ENCODE data around the gene HDAC9. TPM values are rescaled to one million over a fixed set of nuclear protein-coding genes. Genes with fewer than 3 reads are reported as not detected.
"Not testable (repeated sequence)": the region's sequence is repeated elsewhere in the genome, so short reads cannot be mapped to it uniquely, and the experiment has no call there.

The HDAC9 gene
- total RNA-seq, 4 donors from 2014 or later = 54.8 to 96.2 (median 87.2) TPM

DNA sequence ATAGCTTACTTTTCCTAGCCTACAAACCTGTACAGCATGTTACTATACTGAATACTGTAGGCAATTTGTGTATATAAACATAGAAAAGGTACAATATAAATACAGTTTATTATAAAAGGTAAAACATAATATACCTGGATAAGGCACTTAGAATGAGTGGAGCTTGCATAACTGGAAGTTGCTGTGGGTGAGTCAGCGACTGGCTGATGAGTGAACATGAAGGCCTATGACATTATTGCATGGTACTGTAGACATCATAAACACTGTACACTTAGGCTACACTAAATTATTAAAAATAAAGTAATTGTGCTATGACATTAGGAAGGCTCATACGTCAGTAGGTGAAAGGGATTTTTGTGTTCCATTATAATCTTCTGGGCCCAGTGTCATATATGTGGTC lies 228.8 kb downstream of the HDAC9 start:
- TF ChIP-seq CTCF (IDR thresholded peaks at IDR 0.05) (no peak), POLR2A (IDR thresholded peaks at IDR 0.05) (no peak)
- no peak for DNase-seq
- Histone ChIP-seq H3K27ac (no peak overlapping the region), H3K27me3 (no peaks in the 10 kb centered on the region), H3K9me3 (no peaks in the 10 kb centered on the region), H3K4me1 (no peaks in the 10 kb centered on the region), H3K36me3 (no peaks in the 10 kb centered on the region), H3K4me3 (no peak overlapping the region)
- intact Hi-C loops (cut with DNase I; ENCODE audit: low total_unique reads) = no loop called here

GRCh38 chr7:18727115-18727870 lies 231.7 kb downstream of the HDAC9 start:
- Histone ChIP-seq H3K27me3 (no peaks in the 10 kb centered on the region), H3K4me1 (no peaks in the 10 kb centered on the region), H3K27ac (no peak overlapping the region), H3K36me3 (no peaks in the 10 kb centered on the region), H3K4me3 (no peak overlapping the region), H3K9me3 (no peaks in the 10 kb centered on the region)
- no peak for TF ChIP-seq POLR2A (IDR thresholded peaks at IDR 0.05)
- no peak for TF ChIP-seq CTCF (IDR thresholded peaks at IDR 0.05)
- intact Hi-C loops (cut with DNase I; ENCODE audit: low total_unique reads) = no loop called here
- no peak for DNase-seq

DNA sequence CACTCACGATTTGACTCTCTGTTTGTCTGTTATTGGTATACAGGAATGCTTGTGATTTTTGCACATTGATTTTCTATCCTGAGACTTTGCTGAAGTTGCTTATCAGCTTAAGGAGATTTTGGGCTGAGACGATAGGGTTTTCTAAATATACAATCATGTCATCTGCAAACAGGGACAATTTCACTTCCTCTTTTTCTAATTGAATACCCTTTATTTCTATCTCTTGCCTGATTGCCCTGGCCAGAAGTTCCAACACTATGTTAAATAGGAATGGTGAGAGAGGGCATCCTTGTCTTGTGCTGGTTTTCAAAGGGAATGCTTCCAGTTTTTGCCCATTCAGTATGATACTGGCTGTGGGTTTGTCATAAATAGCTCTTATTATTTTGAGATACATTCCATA lies 240.5 kb downstream of the HDAC9 start:
- H3K27ac ChIP-seq; H3K4me3 ChIP-seq; intact Hi-C loops (cut with DNase I; ENCODE audit: low total_unique reads); DNase-seq; H3K36me3 ChIP-seq; H3K27me3 ChIP-seq; H3K9me3 ChIP-seq; H3K4me1 ChIP-seq: not testable (repeated sequence)

DNA sequence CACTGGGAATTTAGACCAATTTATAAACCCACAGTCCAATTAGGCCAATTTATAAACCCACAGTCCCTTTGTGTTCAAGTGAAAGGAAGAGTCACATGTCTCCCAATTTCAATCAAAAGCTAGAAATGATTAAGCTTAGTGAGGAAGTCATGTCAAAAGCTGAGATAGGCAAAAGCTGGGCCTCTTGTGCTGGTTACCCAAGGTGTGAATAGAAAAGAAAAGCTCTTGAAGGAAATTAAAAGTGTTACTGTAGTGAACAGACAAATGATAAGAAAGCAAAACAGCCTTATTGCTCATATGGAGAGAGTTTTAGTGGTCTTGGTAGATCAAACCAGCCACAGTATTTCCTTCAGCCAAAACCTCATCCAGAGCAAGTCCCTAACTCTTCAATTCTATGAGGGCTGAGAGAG lies 245.0 kb downstream of the HDAC9 start:
- H3K9me3 ChIP-seq = no peaks in the 10 kb centered on the region
- H3K36me3 ChIP-seq = no peaks in the 10 kb centered on the region
- no peak overlapping the region for H3K27ac ChIP-seq
- TF ChIP-seq CTCF (IDR thresholded peaks at IDR 0.05) (no peak), POLR2A (IDR thresholded peaks at IDR 0.05) (no peak)
- no peaks in the 10 kb centered on the region for H3K27me3 ChIP-seq
- H3K4me1 ChIP-seq = no peaks in the 10 kb centered on the region
- H3K4me3 ChIP-seq = no peak overlapping the region
- intact Hi-C loops (cut with DNase I; ENCODE audit: low total_unique reads) = no loop called here
- no peak for DNase-seq

GRCh38 chr7:18753972-18754610 lies 258.5 kb downstream of the HDAC9 start:
- no peak for TF ChIP-seq CTCF (IDR thresholded peaks at IDR 0.05)
- no peak for TF ChIP-seq POLR2A (IDR thresholded peaks at IDR 0.05)
- Histone ChIP-seq H3K4me1 (no peaks in the 10 kb centered on the region), H3K36me3 (no peaks in the 10 kb centered on the region), H3K27me3 (no peaks in the 10 kb centered on the region), H3K27ac (no peak overlapping the region), H3K9me3 (no peaks in the 10 kb centered on the region), H3K4me3 (no peak overlapping the region)
- intact Hi-C loops (cut with DNase I; ENCODE audit: low total_unique reads) = no loop called here
- no peak for DNase-seq
